ENCODE measurements around the gene OPN1SW. TPM values are rescaled to one million over a fixed set of nuclear protein-coding genes. Genes with fewer than 3 reads are reported as not detected.

The OPN1SW gene
- total RNA-seq, 2 experiments from 2014 or later: not detected

DNA sequence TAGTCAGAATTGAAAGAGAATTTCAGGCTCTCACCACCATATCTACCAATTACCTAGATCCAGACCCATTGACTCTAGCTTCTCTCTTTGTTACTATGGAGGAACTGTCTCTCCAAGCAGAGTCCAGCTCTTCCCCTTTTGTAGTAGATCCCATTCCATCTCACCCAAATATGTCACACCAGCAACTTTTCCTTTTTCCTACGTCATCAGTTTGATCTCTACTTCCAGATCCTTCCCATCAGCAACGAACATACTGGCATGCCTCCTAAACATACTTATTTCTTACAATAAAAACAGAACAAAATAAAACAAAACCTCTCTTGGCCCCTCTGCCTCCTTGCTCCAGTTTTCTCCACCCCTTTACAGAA, 42.3 kb downstream of the OPN1SW start:
- no peak for ATAC-seq (ENCODE audit: poor library complexity)
- Mint-ChIP-seq H3K27me3 (peaks cover 11% of the 10 kb centered on the region), H3K4me3 (no peak overlapping the region), H3K36me3 (ENCODE audit: low read depth) (no peaks in the 10 kb centered on the region), H3K9me3 (no peaks in the 10 kb centered on the region), H3K4me1 (ENCODE audit: low read depth) (peaks cover 6% of the 10 kb centered on the region), H3K27ac (no peak overlapping the region)
- Histone ChIP-seq H3K4me3 (ENCODE audit: low read length) (no peak overlapping the region), H3K27ac (ENCODE audit: low read depth in 1 of 2, low read length in 2 of 2) (no peak overlapping the region), H3K27me3 (ENCODE audit: control insufficient read depth in 1 of 2, insufficient read depth in 2 of 2, low read length in 2 of 2) (no peaks in the 10 kb centered on the region), H3K4me1 (ENCODE audit: insufficient read depth, low read length) (peaks cover 2% of the 10 kb centered on the region), H3K36me3 (ENCODE audit: insufficient read depth, low read length) (no peaks in the 10 kb centered on the region), H3K9me3 (ENCODE audit: control insufficient read depth in 1 of 2, insufficient read depth in 1 of 2, low read length in 2 of 2) (no peaks in the 10 kb centered on the region)
- TF ChIP-seq, protein P1, sequence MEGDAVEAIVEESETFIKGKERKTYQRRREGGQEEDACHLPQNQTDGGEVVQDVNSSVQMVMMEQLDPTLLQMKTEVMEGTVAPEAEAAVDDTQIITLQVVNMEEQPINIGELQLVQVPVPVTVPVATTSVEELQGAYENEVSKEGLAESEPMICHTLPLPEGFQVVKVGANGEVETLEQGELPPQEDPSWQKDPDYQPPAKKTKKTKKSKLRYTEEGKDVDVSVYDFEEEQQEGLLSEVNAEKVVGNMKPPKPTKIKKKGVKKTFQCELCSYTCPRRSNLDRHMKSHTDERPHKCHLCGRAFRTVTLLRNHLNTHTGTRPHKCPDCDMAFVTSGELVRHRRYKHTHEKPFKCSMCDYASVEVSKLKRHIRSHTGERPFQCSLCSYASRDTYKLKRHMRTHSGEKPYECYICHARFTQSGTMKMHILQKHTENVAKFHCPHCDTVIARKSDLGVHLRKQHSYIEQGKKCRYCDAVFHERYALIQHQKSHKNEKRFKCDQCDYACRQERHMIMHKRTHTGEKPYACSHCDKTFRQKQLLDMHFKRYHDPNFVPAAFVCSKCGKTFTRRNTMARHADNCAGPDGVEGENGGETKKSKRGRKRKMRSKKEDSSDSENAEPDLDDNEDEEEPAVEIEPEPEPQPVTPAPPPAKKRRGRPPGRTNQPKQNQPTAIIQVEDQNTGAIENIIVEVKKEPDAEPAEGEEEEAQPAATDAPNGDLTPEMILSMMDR (IDR thresholded peaks at IDR 0.05): no peak
- ChIA-PET POLR2A (no interaction called here), CTCF (no interaction called here)
- no peak for DNase-seq
- intact Hi-C loops (cut with DNase I, micrococcal nuclease): loop anchor here in 1 of 2 experiments (10.0 kb wide), 1 partner anchor 1078 kb away; the partner anchor contains the start of gene SND1

DNA sequence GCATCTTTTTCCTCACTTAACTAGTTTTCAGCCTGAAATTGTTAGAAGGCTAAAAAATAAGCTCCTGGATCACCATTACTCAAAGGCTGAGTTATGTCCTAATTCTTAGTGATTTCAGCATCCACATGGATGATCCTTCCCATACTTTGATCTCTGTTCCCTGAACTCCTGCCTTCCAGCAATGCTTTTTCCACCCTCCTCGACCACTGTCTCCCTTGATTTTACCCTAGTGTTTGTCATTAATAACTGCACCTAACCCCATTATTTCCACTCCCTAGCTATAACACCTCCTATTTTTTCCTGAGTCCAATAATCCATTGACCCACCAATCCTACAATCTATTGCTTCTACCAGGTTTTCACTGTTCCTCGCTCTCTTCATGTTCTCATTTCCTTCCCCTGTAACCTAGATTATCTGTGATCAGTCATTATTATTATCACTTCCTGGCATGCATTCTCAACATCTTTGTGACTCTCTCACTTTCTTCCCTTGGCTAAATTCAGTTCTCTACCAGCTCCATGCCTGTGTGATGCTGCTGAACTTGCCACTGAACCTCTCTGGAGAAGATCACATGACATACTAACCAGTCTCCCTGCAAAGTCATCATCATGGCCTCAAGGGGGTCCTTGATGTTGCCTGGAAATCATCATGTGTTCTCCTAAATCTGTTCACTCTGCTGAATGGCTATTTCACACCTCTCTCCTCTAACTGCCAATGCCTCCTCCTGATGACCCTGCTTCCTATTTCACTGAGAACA, 42.9 kb downstream of the OPN1SW start:
- H3K4me1 Mint-ChIP-seq (ENCODE audit: low read depth): peaks cover under 1% of the 10 kb centered on the region
- CTCF ChIA-PET: no interaction called here
- H3K36me3 ChIP-seq (ENCODE audit: insufficient read depth, low read length): no peaks in the 10 kb centered on the region
- H3K4me1 ChIP-seq (ENCODE audit: insufficient read depth, low read length): no peaks in the 10 kb centered on the region
- H3K27ac ChIP-seq (ENCODE audit: low read depth in 1 of 2, low read length in 2 of 2): no peak overlapping the region
- H3K9me3 ChIP-seq (ENCODE audit: control insufficient read depth in 1 of 2, insufficient read depth in 1 of 2, low read length in 2 of 2): no peaks in the 10 kb centered on the region
- no peaks in the 10 kb centered on the region for H3K27me3 ChIP-seq (ENCODE audit: control insufficient read depth in 1 of 2, insufficient read depth in 2 of 2, low read length in 2 of 2)
- DNase-seq (no peak), ATAC-seq (ENCODE audit: poor library complexity) (no peak)
- no peak overlapping the region for H3K4me3 ChIP-seq (ENCODE audit: low read length)
- POLR2A ChIA-PET: no interaction called here
- intact Hi-C loops (cut with DNase I, micrococcal nuclease): loop anchor here in 1 of 2 experiments (10.0 kb wide), 1 partner anchor 1078 kb away; the partner anchor contains the start of gene SND1
- no peak overlapping the region for H3K27ac Mint-ChIP-seq
- peaks cover 13% of the 10 kb centered on the region for H3K27me3 Mint-ChIP-seq
- no peaks in the 10 kb centered on the region for H3K36me3 Mint-ChIP-seq (ENCODE audit: low read depth)
- H3K4me3 Mint-ChIP-seq: no peak overlapping the region
- H3K9me3 Mint-ChIP-seq: no peaks in the 10 kb centered on the region
- TF ChIP-seq, protein P1 (IDR thresholded peaks at IDR 0.05): no peak

DNA sequence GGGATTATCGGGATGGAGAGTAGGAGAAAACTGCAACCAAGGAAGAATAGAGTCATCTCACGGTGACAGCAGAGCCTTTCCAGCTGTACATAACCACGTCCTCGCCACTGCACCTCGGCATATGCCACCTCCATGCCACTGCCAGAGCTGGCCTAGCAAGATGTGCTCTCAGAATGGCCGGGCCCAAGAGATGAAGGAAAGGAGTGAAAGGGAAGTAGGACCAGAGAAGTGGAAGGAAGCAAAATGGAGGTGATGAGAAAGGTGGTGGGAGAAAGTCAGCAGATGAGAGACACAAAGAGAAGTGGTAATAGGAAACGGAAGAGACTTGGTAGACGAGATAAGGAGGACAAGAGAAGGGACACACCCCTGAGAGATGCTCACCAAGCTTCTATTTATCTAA, 44.4 kb downstream of the OPN1SW start:
- Mint-ChIP-seq H3K27me3 (peaks cover 24% of the 10 kb centered on the region), H3K4me3 (no peak overlapping the region), H3K36me3 (ENCODE audit: low read depth) (no peaks in the 10 kb centered on the region), H3K9me3 (no peaks in the 10 kb centered on the region), H3K27ac (no peak overlapping the region), H3K4me1 (ENCODE audit: low read depth) (no peaks in the 10 kb centered on the region)
- POLR2A ChIA-PET: no interaction called here
- peaks cover 0 to 3% of the 10 kb centered on the region in 2 experiments for H3K27me3 ChIP-seq (ENCODE audit: control insufficient read depth in 1 of 2, insufficient read depth in 2 of 2, low read length in 2 of 2)
- ATAC-seq (ENCODE audit: poor library complexity): no peak
- no peak overlapping the region for H3K4me3 ChIP-seq (ENCODE audit: low read length)
- H3K36me3 ChIP-seq (ENCODE audit: insufficient read depth, low read length): no peaks in the 10 kb centered on the region
- intact Hi-C loops (cut with DNase I, micrococcal nuclease): loop anchor here in 1 of 2 experiments (10.0 kb wide), 1 partner anchor 1076 kb away; the partner anchor contains the start of gene SND1
- DNase-seq: no peak
- TF ChIP-seq, protein P1 (IDR thresholded peaks at IDR 0.05): no peak
- no peaks in the 10 kb centered on the region for H3K9me3 ChIP-seq (ENCODE audit: control insufficient read depth in 1 of 2, insufficient read depth in 1 of 2, low read length in 2 of 2)
- no peak overlapping the region for H3K27ac ChIP-seq (ENCODE audit: low read depth in 1 of 2, low read length in 2 of 2)
- no peaks in the 10 kb centered on the region for H3K4me1 ChIP-seq (ENCODE audit: insufficient read depth, low read length)
- CTCF ChIA-PET: interaction anchor here (1.3 kb wide), 1 partner anchor 11 kb away, joined by 3 read pairs; no protein-coding TSS in a partner anchor

Measured in CD4-positive, alpha-beta T cell (primary cell).